GM23338 (cell line): Measurements from ENCODE around the gene ZFPL1. TPM values are rescaled to one million over a fixed set of nuclear protein-coding genes. Genes with fewer than 3 reads are reported as not detected.

Experiments
- ATAC-seq: fragments of 200-7000 bp; cut with Tn5 transposase; 3 replicates; pipeline ENCODE4 v1.9.1; 2020
- DNase-seq: peaks from one replicate; pipeline ENCODE4 v3.0.0-alpha.2; 2015; ENCODE audit warnings: low spot score
- H2AFZ ChIP-seq: fragments of 200-600 bp; sonication (generic); 2 replicates; pipeline ENCODE4 v1.8.0; 2016; ENCODE audit warnings: antibody characterized with exemption, mild to moderate bottlenecking, moderate library complexity
- H3F3A ChIP-seq: fragments of 200-600 bp; sonication (generic); replicated peaks from 2 replicates; pipeline ENCODE4 v1.8.0; 2017; ENCODE audit warnings: antibody characterized with exemption, mixed run types, low read depth
- H3K27ac ChIP-seq: fragments of 200-600 bp; sonication (generic); 2 replicates; pipeline ENCODE4 v1.6.1; 2016; ENCODE audit warnings: low read depth
- H3K27me3 ChIP-seq: fragments of 200-600 bp; sonication (generic); 2 replicates; pipeline ENCODE4 v1.8.0; 2016; ENCODE audit warnings: mild to moderate bottlenecking, mixed run types, moderate library complexity; ENCODE audit not compliant: insufficient read depth
- H3K36me3 ChIP-seq: fragments of 200-600 bp; sonication (generic); 2 replicates; pipeline ENCODE4 v1.8.0; 2016; ENCODE audit warnings: mild to moderate bottlenecking; ENCODE audit not compliant: insufficient read depth
- H3K4me1 ChIP-seq: fragments of 200-600 bp; sonication (generic); 2 replicates; pipeline ENCODE4 v1.8.0; 2016; ENCODE audit warnings: mild to moderate bottlenecking, moderate library complexity; ENCODE audit not compliant: insufficient read depth
- H3K4me2 ChIP-seq: fragments of 200-600 bp; sonication (generic); 2 replicates; pipeline ENCODE4 v1.7.1; 2017; ENCODE audit warnings: mixed run types
- H3K4me3 ChIP-seq: fragments of 200-600 bp; sonication (generic); 2 replicates; pipeline ENCODE4 v1.6.1; 2016; ENCODE audit warnings: mixed run types
- H3K79me2 ChIP-seq: fragments of 200-600 bp; sonication (generic); replicated peaks from 2 replicates; pipeline ENCODE4 v1.8.0; 2017; ENCODE audit warnings: mild to moderate bottlenecking; ENCODE audit not compliant: insufficient read depth
- H3K9me2 ChIP-seq: fragments of 200-600 bp; sonication (generic); 2 replicates; pipeline ENCODE4 v1.8.0; 2017; ENCODE audit not compliant: insufficient read depth
- H4K20me1 ChIP-seq: fragments of 200-600 bp; sonication (generic); replicated peaks from 2 replicates; pipeline ENCODE4 v1.8.0; 2017; ENCODE audit warnings: mild to moderate bottlenecking; ENCODE audit not compliant: insufficient read depth
- H3K27ac Mint-ChIP-seq: 2 replicates; pipeline ENCODE4 v1.8.0; 2020; ENCODE audit warnings: inconsistent platforms, mild to moderate bottlenecking, moderate library complexity, mixed read lengths
- H3K27me3 Mint-ChIP-seq: 3 replicates; pipeline ENCODE4 v1.8.0; 2022; ENCODE audit warnings: low read depth, mild to moderate bottlenecking, moderate library complexity, mixed read lengths, inconsistent platforms; ENCODE audit not compliant: insufficient read depth, poor library complexity
- H3K36me3 Mint-ChIP-seq: 3 replicates; pipeline ENCODE4 v1.8.0; 2021; ENCODE audit warnings: low read depth, mild to moderate bottlenecking, inconsistent platforms, moderate library complexity, mixed read lengths
- H3K4me1 Mint-ChIP-seq: 3 replicates; pipeline ENCODE4 v1.8.0; 2020; ENCODE audit warnings: mild to moderate bottlenecking, inconsistent platforms, mixed read lengths
- H3K4me3 Mint-ChIP-seq: 3 replicates; pipeline ENCODE4 v1.8.0; 2021; ENCODE audit warnings: moderate library complexity, mild to moderate bottlenecking, inconsistent platforms, mixed read lengths
- H3K9me3 Mint-ChIP-seq: 3 replicates; pipeline ENCODE4 v1.8.0; 2020; ENCODE audit warnings: moderate library complexity, mild to moderate bottlenecking, inconsistent platforms, mixed read lengths
- CREB1 ChIP-seq: fragments of 250-450 bp; sonication (Bioruptor Pico); IDR thresholded peaks from 2 replicates; pipeline ENCODE4 v1.5.0; 2020; ENCODE audit warnings: low read depth, mild to moderate bottlenecking, moderate library complexity
- CTCF ChIP-seq, 2 experiments: fragments of 200-600 bp in 1 of 2; sonication (generic) in 1 of 2; conservative IDR thresholded peaks; 2 replicates each; pipeline versions ENCODE4 v1.5.1 to v1.6.1; 2016 to 2017; ENCODE audit warnings: antibody characterized with exemption in 2 of 2, low read depth in 2 of 2, mild to moderate bottlenecking in 2 of 2, moderate library complexity in 1 of 2
- ETS1 ChIP-seq: IDR thresholded peaks from 2 replicates; pipeline ENCODE4 v1.6.1; 2016; ENCODE audit warnings: antibody characterized with exemption
- EZH2 ChIP-seq: fragments of 200-600 bp; sonication (generic); IDR thresholded peaks from one replicate; pipeline ENCODE4 v1.8.0; 2017; ENCODE audit warnings: antibody characterized with exemption, mild to moderate bottlenecking, low read depth; ENCODE audit not compliant: unreplicated experiment
- EZH2phosphoT487 ChIP-seq: fragments of 200-600 bp; sonication (generic); IDR thresholded peaks from one replicate; pipeline ENCODE4 v1.8.1; 2018; ENCODE audit warnings: antibody characterized with exemption; ENCODE audit not compliant: unreplicated experiment
- JUNB ChIP-seq: IDR thresholded peaks from one replicate; pipeline ENCODE4 v1.6.1; 2016; ENCODE audit warnings: antibody characterized with exemption; ENCODE audit not compliant: unreplicated experiment
- NANOG ChIP-seq: IDR thresholded peaks from 2 replicates; pipeline ENCODE4 v1.6.1; 2016; ENCODE audit warnings: antibody characterized with exemption, borderline replicate concordance
- POLR2AphosphoS5 ChIP-seq: IDR thresholded peaks from 2 replicates; pipeline ENCODE4 v1.6.1; 2016; ENCODE audit warnings: antibody characterized with exemption, low read depth
- REST ChIP-seq: IDR thresholded peaks from one replicate; pipeline ENCODE4 v1.6.1; 2018; ENCODE audit warnings: antibody characterized with exemption; ENCODE audit not compliant: unreplicated experiment
- STAT1 ChIP-seq: IDR thresholded peaks from one replicate; pipeline ENCODE4 v1.6.1; 2016; ENCODE audit warnings: antibody characterized with exemption; ENCODE audit not compliant: unreplicated experiment
- ZNF114 ChIP-seq: fragments of 250-450 bp; sonication (Bioruptor Pico); IDR thresholded peaks from 2 replicates; pipeline ENCODE4 v1.5.0; 2020; ENCODE audit warnings: mild to moderate bottlenecking, moderate library complexity
- ZNF331 ChIP-seq: fragments of 250-450 bp; sonication (Bioruptor Pico); IDR thresholded peaks from 2 replicates; pipeline ENCODE4 v1.5.0; 2020; ENCODE audit warnings: low read depth, mild to moderate bottlenecking, moderate library complexity
- ZNF462 ChIP-seq: fragments of 250-450 bp; sonication (Bioruptor Pico); IDR thresholded peaks from 2 replicates; pipeline ENCODE4 v1.5.0; 2020; ENCODE audit warnings: mild to moderate bottlenecking, moderate library complexity
- polyA plus RNA-seq: library from polyadenylated mRNA; unstranded; fragments of >200 nt; fragmentation: Nextera tagmentation; extraction: Ambion mirVana; gene quantifications from 2 replicates; pipeline ENCODE4 v1.2.1, GENCODE V29; 2016
- total RNA-seq: library from RNA; depleted of rRNA; stranded (reverse); fragments of >200 nt; shearing (Covaris generic); gene quantifications from 2 replicates; pipeline ENCODE4 v1.2.3, GENCODE V29; 2014

Gene ZFPL1
- total and polyA plus RNA-seq, 2 experiments from 2014 or later, result 26.3 to 26.8 TPM

GRCh38 chr11:65131417-65131776 is 47.4 kb downstream of the ZFPL1 start:
- Histone ChIP-seq H3K4me1 (peaks cover 19% of the 10 kb centered on the region; the same call in 1 of the 2 replicates), H3F3A (peaks cover 15% of the 10 kb centered on the region; the same call in 1 of the 2 replicates), H3K79me2 (peaks cover 19% of the 10 kb centered on the region), H3K27me3 (no peaks in the 10 kb centered on the region), H4K20me1 (no peaks in the 10 kb centered on the region), H3K36me3 (peaks cover 6% of the 10 kb centered on the region), H3K4me2 (no peak overlapping the region), H3K4me3 (no peak overlapping the region), H3K9me2 (no peaks in the 10 kb centered on the region), H3K27ac (no peak overlapping the region), H2AFZ (no peak overlapping the region)
- no peak overlapping the region for H3K27ac Mint-ChIP-seq
- peaks cover 19% of the 10 kb centered on the region for H3K4me1 Mint-ChIP-seq
- DNase-seq, result no peak
- peaks cover 33% of the 10 kb centered on the region for H3K36me3 Mint-ChIP-seq
- no peak for ATAC-seq
- peaks cover 17% of the 10 kb centered on the region for H3K27me3 Mint-ChIP-seq
- no peaks in the 10 kb centered on the region; the same call in 2 of the 3 replicates for H3K9me3 Mint-ChIP-seq
- TF ChIP-seq POLR2AphosphoS5 (no peak), JUNB (no peak), REST (no peak), NANOG (no peak), EZH2 (no peak), ETS1 (no peak), ZNF331 (CRISPR knock-in tag) (no peak), CREB1 (CRISPR knock-in tag) (no peak), ZNF462 (no peak), CTCF (conservative IDR thresholded peaks at IDR 0.05; ENCODE audit: low read depth in 2 of 2) (no peak), ZNF114 (no peak), STAT1 (no peak), EZH2phosphoT487 (no peak)
- H3K4me3 Mint-ChIP-seq, result no peak overlapping the region; the same call in 2 of the 3 replicates
